SU-DHL-6 (cell line): Measurements from ENCODE around the gene PRM3.

ENCODE experiments used
- H2AFZ ChIP-seq: fragments of 200-600 bp; sonication (generic); 2 replicates; pipeline ENCODE4 v1.6.1; 2014; ENCODE audit warnings: low read depth, mild to moderate bottlenecking, moderate library complexity, mixed read lengths, antibody characterized with exemption, low read length; ENCODE audit not compliant: severe bottlenecking
- H3F3A ChIP-seq: fragments of 200-600 bp; shearing (Covaris generic); 2 replicates; pipeline ENCODE4 v1.6.0; 2016; ENCODE audit warnings: antibody characterized with exemption, mild to moderate bottlenecking; ENCODE audit not compliant: insufficient read depth
- H3K27ac ChIP-seq: fragments of 200-600 bp; sonication (generic); 2 replicates; pipeline ENCODE4 v1.5.1; 2016; ENCODE audit warnings: low read depth, mild to moderate bottlenecking, low read length, moderate library complexity, mixed read lengths
- H3K27me3 ChIP-seq: fragments of 200-600 bp; sonication (generic), shearing (Covaris generic); 2 replicates; pipeline ENCODE4 v1.6.0; 2014; ENCODE audit warnings: mild to moderate bottlenecking, low read length
- H3K36me3 ChIP-seq: fragments of 200-600 bp; sonication (generic); 2 replicates; pipeline ENCODE4 v1.6.1; 2014; ENCODE audit warnings: mild to moderate bottlenecking, low read length, mixed read lengths
- H3K4me2 ChIP-seq: fragments of 300-600, 200-600 bp; shearing (Covaris generic), sonication (generic); 2 replicates; pipeline ENCODE4 v1.6.0; 2014; ENCODE audit warnings: low read length, low read depth, mild to moderate bottlenecking; ENCODE audit not compliant: poor library complexity, severe bottlenecking
- H3K4me3 ChIP-seq: fragments of 200-600 bp; sonication (generic); 2 replicates; pipeline ENCODE4 v1.5.1; 2014; ENCODE audit warnings: antibody characterized with exemption, low read length, mild to moderate bottlenecking, mixed read lengths; ENCODE audit not compliant: insufficient read depth, poor library complexity, severe bottlenecking
- H3K79me2 ChIP-seq: fragments of 200-600 bp; sonication (generic); 2 replicates; pipeline ENCODE4 v1.6.1; 2014; ENCODE audit warnings: mild to moderate bottlenecking, low read length, moderate library complexity; ENCODE audit not compliant: insufficient read depth
- H3K9ac ChIP-seq: fragments of 200-600 bp; sonication (generic); 2 replicates; pipeline ENCODE4 v1.7.0; 2014; ENCODE audit warnings: mild to moderate bottlenecking, low read length
- H3K9me2 ChIP-seq: fragments of 200-600 bp; sonication (generic); replicated peaks from 2 replicates; pipeline ENCODE4 v1.6.1; 2014; ENCODE audit warnings: low read length; ENCODE audit not compliant: insufficient read depth
- H3K9me3 ChIP-seq: fragments of 200-600 bp; sonication (generic); 2 replicates; pipeline ENCODE4 v1.6.1; 2014; ENCODE audit warnings: low read length, mixed read lengths; ENCODE audit not compliant: insufficient read depth
- H4K20me1 ChIP-seq: fragments of 200-600 bp; sonication (generic); 2 replicates; pipeline ENCODE4 v1.6.1; 2014; ENCODE audit warnings: low read depth, mild to moderate bottlenecking, antibody characterized with exemption, low read length, moderate library complexity, mixed read lengths
- EZH2phosphoT487 ChIP-seq: fragments of 200-600 bp; sonication (generic), shearing (Covaris generic); conservative IDR thresholded peaks from 2 replicates; pipeline ENCODE4 v1.6.1; 2018; ENCODE audit warnings: mild to moderate bottlenecking, antibody characterized with exemption, low read length, moderate library complexity, mixed read lengths
- TF ChIP-seq, protein P1 (sequence below): fragments of 200-600 bp; sonication (generic); IDR thresholded peaks from one replicate; pipeline ENCODE4 v1.5.1; 2017; ENCODE audit warnings: antibody characterized with exemption, mild to moderate bottlenecking, low read length, moderate library complexity; ENCODE audit not compliant: insufficient read depth, poor library complexity, severe bottlenecking

The PRM3 gene

GRCh38 chr16:11265124-11265523 lies 8.3 kb downstream of the PRM3 start:
- H3K9me3 ChIP-seq = no peaks in the 10 kb centered on the region
- H3K79me2 ChIP-seq = no peaks in the 10 kb centered on the region

DNA sequence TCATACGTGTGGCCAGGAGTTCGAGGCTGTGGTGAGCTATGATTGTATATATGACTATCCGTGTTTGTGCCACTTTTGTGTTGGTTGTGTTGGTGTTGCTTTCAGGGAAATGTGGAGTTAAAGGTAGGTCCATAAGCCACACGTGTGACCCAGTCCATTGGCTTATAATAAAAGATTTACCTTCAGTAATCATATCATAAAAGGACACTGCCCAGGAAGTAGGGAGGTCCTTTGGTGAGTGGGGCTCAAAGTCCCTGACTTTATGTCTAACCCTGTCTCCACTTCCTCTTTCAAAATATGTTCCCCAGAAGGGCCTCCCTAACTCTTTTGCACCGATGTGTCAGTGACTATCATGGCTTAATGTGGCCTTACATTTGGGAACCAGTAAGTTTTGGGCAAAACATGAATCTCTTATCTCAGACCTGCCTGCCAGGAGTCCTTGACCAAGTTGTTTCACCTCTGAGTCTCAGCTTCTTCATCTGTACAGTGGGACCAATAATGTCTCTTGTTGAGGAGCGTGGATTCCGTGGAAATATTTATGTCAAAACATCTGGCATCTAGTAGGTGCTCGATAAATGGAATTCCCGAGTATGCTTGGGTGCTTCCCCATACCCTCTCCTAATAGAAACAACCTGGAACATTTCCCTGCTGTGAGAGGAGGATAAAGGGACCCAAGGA lies 9.1 kb downstream of the PRM3 start:
- no peak overlapping the region for H3K4me3 ChIP-seq
- no peaks in the 10 kb centered on the region for H3K9me2 ChIP-seq
- no peak overlapping the region for H3K4me2 ChIP-seq
- H3K27ac ChIP-seq = no peak overlapping the region
- no peaks in the 10 kb centered on the region for H3K27me3 ChIP-seq
- no peaks in the 10 kb centered on the region for H3K79me2 ChIP-seq
- H3K9me3 ChIP-seq = no peaks in the 10 kb centered on the region
- no peak overlapping the region for H3K9ac ChIP-seq
- no peaks in the 10 kb centered on the region for H4K20me1 ChIP-seq
- no peak overlapping the region for H2AFZ ChIP-seq
- no peaks in the 10 kb centered on the region for H3F3A ChIP-seq
- TF ChIP-seq, protein P1, sequence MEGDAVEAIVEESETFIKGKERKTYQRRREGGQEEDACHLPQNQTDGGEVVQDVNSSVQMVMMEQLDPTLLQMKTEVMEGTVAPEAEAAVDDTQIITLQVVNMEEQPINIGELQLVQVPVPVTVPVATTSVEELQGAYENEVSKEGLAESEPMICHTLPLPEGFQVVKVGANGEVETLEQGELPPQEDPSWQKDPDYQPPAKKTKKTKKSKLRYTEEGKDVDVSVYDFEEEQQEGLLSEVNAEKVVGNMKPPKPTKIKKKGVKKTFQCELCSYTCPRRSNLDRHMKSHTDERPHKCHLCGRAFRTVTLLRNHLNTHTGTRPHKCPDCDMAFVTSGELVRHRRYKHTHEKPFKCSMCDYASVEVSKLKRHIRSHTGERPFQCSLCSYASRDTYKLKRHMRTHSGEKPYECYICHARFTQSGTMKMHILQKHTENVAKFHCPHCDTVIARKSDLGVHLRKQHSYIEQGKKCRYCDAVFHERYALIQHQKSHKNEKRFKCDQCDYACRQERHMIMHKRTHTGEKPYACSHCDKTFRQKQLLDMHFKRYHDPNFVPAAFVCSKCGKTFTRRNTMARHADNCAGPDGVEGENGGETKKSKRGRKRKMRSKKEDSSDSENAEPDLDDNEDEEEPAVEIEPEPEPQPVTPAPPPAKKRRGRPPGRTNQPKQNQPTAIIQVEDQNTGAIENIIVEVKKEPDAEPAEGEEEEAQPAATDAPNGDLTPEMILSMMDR = no peak
- TF ChIP-seq EZH2phosphoT487 = no peak
- no peaks in the 10 kb centered on the region for H3K36me3 ChIP-seq

More at GRCh38 chr16:11265124-11265523, 8.3 kb downstream of the PRM3 start:
- H3F3A ChIP-seq = no peaks in the 10 kb centered on the region
- no peak overlapping the region for H2AFZ ChIP-seq
- no peak overlapping the region for H3K9ac ChIP-seq
- no peaks in the 10 kb centered on the region for H3K36me3 ChIP-seq
- H3K27me3 ChIP-seq = no peaks in the 10 kb centered on the region
- TF ChIP-seq, protein P1 = no peak
- TF ChIP-seq EZH2phosphoT487 = no peak
- H3K9me2 ChIP-seq = no peaks in the 10 kb centered on the region
- H3K4me3 ChIP-seq = no peak overlapping the region
- no peak overlapping the region for H3K27ac ChIP-seq
- H3K4me2 ChIP-seq = no peak overlapping the region
- no peaks in the 10 kb centered on the region for H4K20me1 ChIP-seq

DNA sequence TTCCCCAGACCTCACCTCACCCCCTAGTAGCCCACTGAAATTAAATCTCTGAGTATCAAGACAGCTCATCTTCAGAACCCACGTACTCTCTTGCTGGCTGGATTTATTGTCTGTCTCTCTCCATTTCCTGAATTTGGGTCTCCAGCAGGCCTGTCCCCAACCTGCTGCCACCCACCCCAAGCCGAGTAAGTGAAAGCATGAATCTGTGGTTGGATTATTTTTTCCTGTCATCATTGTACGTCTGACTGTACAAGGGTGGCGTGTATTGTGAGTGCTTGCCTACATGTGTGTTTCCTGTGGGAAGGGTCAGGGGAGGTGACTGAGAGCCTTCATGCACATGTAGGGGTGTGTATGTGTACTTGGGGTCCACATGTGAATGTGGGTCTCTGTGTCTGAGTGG lies 9.7 kb downstream of the PRM3 start:
- H2AFZ ChIP-seq = no peak overlapping the region
- TF ChIP-seq, protein P1 = no peak
- no peaks in the 10 kb centered on the region for H3K79me2 ChIP-seq
- H3K4me2 ChIP-seq = no peak overlapping the region
- no peaks in the 10 kb centered on the region for H3K9me2 ChIP-seq
- H3K9ac ChIP-seq = no peak overlapping the region
- H3K27me3 ChIP-seq = no peaks in the 10 kb centered on the region
- H3K27ac ChIP-seq = no peak overlapping the region
- no peaks in the 10 kb centered on the region for H3F3A ChIP-seq
- H3K36me3 ChIP-seq = no peaks in the 10 kb centered on the region
- no peak overlapping the region for H3K4me3 ChIP-seq
- H3K9me3 ChIP-seq = no peaks in the 10 kb centered on the region
- no peaks in the 10 kb centered on the region for H4K20me1 ChIP-seq
